ENCODE results near the gene ITPR1.

DNA sequence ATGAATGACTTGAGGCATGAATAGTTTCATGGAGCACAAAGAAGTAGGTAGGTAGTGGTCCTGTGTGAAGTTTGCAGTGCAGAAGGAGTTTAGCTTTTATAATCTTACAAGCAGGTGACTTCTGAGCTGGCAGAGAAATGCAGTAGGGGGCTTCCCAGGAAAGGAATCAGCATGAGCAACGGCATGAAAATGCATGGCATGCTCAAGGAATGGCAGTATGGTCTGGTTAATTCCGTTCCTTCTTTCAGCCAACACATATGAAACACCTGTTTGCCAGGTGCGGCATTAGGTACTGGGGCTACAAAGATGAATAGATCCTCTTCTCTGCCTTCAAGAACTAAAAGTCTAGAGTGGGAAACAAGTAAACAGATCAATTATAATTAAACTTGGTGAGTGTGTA lies 348.1 kb downstream of the ITPR1 start:
- TF ChIP-seq BHLHE40 (IDR thresholded peaks at IDR 0.05; ENCODE audit: low read depth, low read length) (no peak), CTCF (conservative IDR thresholded peaks at IDR 0.05; ENCODE audit: low read depth, low read length) (no peak), SMC3 (IDR thresholded peaks at IDR 0.05; ENCODE audit: low read depth, low read length) (no peak), RFX5 (IDR thresholded peaks at IDR 0.05; ENCODE audit: low read depth, low read length) (no peak), POLR2A (IDR thresholded peaks at IDR 0.05; ENCODE audit: low read depth, low read length) (no peak), MAFK (IDR thresholded peaks at IDR 0.05; ENCODE audit: low read depth, low read length) (no peak), FOS (IDR thresholded peaks at IDR 0.05; ENCODE audit: low read depth, low read length) (no peak), RCOR1 (IDR thresholded peaks at IDR 0.05; ENCODE audit: insufficient replicate concordance, low read length) (no peak), USF2 (IDR thresholded peaks at IDR 0.05; ENCODE audit: low read depth, low read length) (no peak), CEBPB (IDR thresholded peaks at IDR 0.05; ENCODE audit: low read depth, low read length) (no peak), MAZ (IDR thresholded peaks at IDR 0.05; ENCODE audit: borderline replicate concordance, low read depth, low read length) (no peak), MXI1 (IDR thresholded peaks at IDR 0.05; ENCODE audit: borderline replicate concordance, low read depth, low read length) (no peak)
- TF ChIP-seq, protein P1, sequence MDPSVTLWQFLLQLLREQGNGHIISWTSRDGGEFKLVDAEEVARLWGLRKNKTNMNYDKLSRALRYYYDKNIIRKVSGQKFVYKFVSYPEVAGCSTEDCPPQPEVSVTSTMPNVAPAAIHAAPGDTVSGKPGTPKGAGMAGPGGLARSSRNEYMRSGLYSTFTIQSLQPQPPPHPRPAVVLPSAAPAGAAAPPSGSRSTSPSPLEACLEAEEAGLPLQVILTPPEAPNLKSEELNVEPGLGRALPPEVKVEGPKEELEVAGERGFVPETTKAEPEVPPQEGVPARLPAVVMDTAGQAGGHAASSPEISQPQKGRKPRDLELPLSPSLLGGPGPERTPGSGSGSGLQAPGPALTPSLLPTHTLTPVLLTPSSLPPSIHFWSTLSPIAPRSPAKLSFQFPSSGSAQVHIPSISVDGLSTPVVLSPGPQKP (IDR thresholded peaks at IDR 0.05; ENCODE audit: borderline replicate concordance, low read depth, low read length) = no peak
